GM21723 (cell line): ENCODE data around the gene LIN9.

Experiments used
- ATAC-seq: cut with Tn5 transposase; IDR thresholded peaks from one replicate; pipeline ENCODE4 v1.9.1; 2021; ENCODE audit warnings: mild to moderate bottlenecking, moderate library complexity; ENCODE audit not compliant: unreplicated experiment

LIN9 gene

DNA sequence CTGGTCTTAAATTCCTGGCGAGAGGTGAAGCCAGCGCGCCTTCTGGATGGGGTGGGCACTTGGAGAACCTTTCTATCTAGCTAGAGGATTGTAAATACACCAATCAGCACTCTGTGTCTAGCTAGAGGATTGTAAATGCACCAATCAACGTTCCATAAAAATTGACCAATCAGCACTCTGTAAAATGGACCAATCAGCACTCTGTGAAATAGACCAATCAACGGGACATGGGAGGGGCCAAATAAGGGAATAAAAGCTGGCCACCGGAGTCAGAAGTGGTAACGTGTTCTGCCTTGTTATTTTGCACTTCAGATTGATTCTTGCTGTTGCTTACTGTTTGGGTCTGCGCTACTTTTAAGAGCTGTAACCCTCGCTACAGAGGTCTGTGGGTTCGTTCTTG, 12.0 kb upstream of the LIN9 start:
- no peak for ATAC-seq

DNA sequence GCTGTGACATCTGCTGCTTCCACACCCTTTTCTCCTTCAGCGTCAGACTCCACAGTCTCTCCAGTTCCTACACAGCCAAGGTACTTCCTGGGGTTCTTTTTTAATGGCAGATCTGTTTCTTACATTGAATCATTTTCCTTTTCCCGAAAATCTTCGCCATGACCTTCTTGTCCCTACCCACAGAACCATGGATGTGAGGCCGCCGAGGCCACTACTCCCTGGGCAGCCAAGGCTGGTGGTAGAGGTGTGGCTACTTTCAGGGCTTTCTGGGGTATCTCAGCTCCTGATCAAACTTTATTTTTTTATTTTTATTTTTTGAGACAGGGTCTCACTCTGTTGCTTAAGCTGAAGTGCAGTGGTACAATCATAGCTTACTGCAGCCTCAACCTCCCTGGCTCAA, 9.5 kb upstream of the LIN9 start:
- ATAC-seq = no peak

DNA sequence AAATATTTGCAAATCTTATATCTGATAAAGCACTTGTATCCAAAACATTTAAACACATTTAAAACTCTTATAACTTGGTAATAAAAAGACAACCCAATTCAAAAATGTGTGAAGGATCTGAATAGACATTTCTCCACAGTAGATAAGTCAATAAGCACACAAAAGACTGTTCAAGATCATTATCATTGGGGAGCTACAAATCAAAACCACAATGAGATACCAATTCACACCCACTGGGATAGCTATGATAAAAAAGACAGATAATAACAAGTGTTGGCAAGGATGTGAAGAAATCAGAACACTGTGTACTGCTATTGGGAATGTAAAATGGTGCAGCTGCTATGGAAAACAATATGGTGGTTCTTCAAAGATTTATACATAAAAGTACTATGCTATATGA, 5.1 kb upstream of the LIN9 start:
- ATAC-seq = no peak

DNA sequence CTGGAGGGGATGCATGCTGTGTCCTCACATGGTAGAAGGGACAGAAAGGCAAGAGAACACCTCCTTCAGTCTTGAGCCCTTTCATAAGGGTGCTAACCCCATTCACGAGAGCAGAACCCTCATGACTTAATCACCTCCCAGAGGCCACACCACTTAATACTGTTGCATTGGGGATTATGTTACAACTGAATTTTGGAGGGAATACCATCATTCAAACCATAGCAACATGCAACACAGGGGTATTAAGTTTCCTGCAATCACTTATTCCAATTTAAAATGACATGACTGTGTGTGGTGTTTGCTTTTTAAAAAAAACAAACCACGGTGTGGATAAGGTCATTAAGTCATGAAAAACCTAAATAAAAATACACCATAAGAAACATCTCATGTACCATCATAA, 3.1 kb upstream of the LIN9 start:
- ATAC-seq = no peak

DNA sequence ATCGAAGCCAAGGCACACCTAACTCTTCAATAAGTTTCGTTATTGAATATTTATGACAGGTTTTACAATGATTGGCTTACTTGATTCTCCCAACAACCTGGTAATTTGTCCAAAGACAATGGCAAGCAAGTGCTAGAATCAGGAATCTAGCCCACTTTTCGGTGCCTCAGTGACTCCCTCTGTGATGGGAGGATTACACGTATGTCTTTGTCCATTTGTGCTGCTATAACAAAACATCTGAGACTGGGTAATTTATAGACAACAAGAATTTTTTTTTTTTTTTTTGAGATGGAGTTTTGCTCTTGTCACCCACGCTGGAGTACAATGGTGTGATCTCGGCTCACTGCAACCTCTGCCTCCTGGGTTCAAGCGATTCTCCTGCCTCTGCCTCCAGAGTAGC, 2.4 kb upstream of the LIN9 start:
- no peak for ATAC-seq

DNA sequence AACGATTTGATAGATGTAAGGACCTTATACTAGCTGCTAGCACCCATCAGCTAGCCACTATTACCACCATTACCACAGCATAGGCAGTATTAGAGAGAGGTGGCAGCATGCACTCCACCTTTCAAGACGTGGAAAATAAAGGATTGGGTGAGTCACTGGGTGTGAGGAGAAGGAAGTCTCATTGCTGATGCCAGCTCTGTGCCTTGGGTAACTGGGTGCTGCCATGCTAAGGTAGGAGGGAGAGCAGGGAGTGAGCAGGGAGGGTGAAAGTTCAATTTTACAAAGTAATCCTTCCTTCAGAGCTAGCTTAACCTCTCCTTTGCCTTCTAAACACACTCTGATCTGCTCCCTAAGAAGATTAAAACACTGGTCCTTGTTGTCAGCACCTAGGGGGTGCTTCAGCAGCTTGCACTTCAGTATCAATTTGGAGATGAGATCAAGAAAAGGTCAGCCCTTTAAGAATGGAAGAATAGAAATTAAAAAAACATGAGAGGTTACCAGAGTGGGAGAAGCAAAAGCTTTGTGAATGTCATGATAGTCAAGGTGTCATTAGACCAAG, 1.8 kb upstream of the LIN9 start:
- ATAC-seq = no peak

DNA sequence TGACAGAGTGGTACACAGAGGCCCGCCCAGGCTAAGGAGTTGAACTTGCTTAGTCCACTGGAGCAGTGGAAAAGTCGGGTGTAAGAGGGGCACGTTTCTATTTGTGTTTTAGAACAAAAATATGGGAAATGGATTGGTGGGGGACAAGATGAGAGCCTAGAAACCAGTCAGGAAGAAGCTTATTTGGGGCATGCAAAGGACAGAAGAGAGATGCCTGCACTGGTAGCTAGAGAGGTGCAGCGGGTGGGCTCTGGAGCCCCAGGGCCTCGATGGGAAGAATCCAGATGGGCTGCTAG, 1.2 kb upstream of the LIN9 start:
- no peak for ATAC-seq

DNA sequence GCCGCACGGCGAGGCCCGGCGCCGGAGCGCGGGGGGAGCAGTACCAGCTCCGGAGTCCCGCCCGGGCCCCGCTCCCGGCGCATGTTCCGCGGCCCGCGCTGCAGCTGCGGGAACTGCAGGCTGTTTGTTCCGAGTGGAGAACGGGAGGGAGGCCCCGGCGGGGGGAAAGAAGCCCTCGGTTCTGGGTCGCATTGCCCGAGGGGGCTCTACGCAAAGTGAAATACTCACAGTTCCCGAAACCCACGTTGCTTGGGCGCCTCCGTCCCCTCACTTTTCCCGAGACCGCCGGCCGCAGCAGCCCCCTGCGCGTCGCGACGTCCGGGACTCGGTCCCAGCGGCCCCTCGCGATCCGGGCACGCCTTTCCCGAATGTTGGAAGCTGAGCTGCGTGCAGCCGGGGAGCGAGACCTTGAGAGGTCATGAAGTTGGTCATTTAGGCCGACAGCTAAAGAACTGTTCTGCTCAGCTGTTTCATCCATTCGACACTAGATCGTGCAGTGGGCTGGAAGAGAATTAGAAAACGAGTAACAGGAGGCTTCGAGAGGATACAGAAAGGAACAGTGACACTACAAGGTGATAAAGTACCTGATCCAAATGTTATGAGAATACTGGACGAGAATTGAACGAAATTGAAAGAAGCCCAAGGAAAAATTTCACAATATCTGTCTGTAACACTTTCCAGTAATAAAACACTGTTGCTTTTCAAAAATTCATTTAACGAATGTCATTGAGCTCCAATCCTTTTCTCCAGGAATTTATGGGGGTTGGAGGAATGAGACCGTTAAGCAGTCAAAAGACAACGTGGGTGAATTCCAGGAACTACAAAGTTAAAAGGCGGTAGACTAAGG, 657 bp upstream of the LIN9 start:
- peak; percentile 11 for ATAC-seq

DNA sequence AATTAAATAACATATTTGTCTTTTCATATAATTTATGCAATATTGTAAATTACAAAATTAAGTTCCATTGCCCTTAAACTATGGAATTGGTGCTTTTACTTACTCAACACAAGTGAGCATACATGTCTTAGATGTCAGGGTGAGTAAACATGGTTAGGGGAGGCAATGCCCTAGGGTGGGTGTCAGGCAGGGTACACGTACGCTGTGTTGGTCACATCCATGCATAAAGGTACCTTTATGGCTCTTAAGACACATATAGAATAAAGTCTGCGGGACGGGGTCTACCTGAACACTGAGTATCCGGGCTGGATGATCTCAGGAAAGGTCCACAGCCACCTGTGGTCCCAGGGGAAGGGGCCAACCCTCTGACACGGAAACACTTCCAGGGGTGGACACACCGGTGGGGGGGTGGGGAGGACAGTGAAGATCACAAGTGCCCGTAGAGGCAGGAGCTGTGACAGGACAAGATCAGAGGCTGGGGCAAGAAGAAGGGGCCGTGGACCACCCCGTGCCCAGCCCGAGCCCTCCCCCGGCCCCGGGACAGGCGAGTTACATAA, 720 bp downstream of the LIN9 start:
- ATAC-seq = peak; percentile 36

DNA sequence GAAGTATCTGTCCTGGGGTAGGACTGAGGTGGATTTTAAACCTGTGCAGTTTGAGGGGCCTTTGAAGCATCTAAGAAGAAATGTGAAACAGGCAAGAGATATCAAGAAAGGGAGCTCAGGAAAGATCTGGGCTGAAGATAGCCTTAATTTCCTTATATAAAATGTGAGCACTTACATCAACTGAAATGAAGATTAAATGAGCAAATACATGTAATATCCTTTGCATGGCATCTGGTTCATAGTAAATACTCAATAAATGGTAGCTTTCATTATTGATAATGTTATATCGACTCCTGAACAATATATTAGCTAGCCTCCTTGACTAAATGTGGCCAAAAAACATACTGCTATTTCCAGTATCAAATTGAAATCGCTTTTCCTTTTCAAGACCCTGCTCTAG, 2.5 kb downstream of the LIN9 start:
- no peak for ATAC-seq

DNA sequence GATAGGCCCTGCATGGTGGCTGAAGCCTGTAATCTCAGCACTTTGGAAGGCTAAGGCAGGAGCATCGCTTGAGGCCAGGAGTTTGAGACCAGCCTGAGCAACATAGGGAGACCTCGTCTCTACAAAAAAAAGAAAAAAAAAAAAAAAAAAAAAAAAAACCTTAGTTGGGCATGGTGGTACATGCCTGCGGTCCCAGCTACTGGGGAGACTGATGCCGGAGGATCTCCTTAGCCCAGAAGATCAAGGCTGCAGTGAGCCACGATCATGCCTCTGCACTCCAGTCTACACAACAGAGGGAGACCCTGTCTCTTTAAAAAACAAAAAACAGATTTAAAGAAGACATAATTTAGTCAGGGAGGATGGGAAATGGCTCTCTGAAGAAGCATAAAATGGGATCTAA, 3.8 kb downstream of the LIN9 start:
- no peak for ATAC-seq

DNA sequence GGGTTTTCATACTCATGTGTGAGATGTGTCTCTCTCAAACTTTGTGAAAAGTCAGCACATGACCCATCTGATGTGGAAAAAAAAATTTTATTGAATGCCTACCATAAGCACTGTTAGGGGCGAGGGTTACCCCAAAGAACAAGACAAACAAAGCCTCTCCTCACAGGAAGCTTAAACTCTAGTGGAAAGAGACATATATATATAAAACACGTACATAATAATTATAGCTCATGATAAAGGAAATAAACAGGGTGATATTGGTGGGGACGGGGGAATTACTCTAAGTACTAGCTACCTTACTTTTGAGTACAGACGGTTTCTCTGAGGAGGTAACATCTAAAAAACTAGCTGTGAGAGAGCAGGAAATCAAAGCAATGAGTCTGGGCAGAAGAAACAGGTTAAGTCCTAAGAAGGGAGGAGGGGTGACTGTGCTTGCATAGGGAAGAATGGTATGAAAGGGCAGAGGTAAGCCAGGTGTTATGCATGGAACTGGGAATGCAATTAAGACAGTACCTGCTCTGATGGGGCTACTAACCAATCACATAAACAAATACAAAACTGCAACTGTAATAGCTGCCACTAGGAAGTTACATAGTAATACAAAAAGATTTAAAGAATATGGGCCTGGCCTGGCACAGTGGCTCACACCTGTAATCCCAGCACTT, 4.5 kb downstream of the LIN9 start:
- ATAC-seq = no peak

DNA sequence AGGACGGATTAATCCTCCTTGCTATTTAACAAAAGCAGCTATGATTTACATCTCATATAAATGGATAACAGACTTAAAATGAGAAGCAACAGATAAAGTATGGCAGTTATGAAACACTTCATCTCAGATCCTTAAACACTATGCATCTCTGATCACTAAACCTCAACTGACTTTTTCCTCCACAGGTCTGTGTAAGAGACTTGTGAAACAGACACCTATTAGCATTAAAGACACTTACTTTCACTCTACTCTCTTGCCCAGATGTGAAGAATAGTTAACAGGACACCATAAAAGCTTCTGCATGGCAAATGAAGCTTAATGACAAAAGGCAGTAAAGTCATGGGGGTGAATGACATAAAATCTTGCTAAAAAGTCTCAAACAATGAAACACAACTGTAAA, 6.2 kb downstream of the LIN9 start:
- no peak for ATAC-seq

DNA sequence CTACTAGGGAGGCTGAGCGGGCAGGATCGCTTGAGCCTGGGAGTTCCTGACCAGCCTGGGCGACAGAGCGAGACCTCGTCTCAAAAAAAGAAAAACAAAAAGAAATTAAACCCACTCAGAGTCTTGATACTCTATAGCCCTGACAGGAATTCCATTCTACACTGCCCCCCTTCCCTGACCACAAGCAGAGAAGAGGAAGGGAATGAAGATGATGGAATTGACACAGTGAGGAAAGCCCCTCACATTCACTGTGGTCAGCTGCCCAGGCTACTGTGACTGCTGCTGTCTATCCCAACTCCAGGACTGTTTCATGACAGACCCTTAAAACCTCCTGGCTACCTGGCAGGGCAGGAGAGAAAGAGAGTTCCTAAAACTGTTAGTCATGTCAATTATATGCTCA, 12.1 kb downstream of the LIN9 start:
- no peak for ATAC-seq

DNA sequence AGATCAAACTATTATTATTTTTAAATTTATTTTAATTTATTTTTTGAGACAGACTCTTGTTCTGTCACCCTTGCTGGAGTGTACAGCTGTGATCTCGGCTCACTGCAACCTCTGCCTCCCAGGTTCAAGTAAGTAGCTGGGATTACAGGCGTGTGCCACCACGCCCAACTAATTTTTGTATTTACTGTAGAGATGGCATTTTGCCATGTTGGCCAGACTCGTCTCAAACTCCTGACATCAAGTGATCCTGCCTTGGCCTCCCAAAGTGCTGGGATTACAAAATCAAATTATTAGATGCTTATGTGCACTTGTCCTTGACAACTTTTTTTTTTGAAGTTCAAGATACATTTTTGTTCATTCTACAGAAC, 15.4 kb downstream of the LIN9 start:
- ATAC-seq = no peak

DNA sequence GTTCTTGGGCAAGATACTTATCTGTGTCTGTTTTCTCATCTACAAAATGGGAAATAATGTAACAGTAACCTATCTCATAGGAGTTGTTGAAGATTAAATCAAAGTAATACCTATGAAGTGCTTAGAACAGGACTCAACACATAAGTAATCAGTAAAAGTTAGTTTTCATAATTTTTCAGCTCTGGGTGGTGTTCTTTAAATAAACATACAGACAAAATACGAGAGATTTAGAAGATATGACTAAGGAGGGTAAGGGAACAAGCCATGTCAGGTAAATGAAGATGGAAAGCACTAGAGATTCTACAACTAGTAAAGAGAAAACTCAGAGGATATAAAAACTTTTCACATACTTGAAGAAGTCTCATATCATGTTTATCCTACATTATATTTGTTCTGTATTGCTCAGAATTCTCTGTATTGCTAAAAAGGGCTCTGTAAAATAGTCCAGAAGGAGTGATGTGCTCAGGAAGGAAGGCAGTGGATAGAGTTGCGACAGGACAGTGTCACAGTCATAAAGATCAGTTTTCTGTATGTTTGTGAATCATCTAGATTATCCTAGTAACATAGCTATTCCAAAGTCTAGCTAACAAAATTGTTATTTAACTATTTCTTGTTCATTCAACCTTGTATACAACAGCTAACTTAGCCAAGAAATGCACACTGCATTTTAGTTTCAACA, 16.0 kb downstream of the LIN9 start:
- ATAC-seq = no peak

DNA sequence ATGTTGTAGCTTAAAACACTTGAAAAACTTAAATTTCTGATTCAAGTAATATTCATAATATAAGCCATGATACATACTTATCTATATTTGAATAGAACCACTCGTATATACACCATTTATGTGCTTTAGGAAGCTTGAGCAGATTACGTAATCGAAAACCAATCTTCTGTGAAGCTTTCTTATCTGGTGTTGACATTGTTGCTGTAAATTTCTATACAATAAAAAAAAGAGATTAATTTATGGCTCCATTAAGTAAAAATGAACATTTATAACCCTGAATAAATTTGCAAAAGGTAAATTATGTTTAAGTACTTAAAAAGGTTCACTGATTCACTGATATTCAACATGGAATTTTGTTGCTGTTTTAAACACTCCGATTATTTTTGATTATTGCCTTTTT, 21.4 kb downstream of the LIN9 start:
- no peak for ATAC-seq

DNA sequence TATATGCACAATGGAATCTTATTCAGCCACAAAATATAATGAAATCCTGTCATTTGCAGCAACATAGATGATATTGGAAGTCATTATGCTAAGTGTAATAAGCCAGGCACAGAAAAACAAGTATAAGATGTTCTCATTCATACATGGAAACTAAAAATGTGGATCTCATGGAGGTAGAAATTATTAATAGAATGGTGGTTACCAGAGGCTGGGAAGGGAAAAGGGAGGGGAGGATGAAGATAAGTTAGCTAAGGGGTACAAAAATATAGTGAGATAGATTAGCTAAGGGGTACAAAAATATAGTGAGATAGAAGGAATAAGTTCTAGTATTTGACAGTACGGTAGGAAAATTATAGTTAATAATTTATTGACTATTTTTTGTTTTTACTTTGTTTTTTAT, 27.9 kb downstream of the LIN9 start:
- no peak for ATAC-seq

DNA sequence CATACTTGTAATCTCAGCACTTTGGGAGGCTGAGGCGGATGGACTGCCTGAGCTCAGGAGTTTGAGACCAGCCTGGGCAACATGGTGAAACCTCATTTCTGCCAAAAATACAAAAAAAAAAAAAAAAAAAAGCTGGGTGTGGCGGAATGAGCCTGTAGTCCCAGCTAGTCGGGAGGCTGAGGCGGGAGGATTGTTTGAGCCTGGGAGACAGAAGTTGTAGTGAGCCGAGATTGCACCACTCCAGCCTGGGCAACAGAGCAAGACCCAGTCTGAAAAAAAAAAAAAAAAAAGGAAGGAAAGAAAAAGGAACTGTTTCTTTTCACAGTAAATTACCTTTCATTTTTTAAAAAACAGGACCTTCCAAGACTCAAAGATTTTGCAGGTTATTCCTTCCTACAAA, 29.5 kb downstream of the LIN9 start:
- no peak for ATAC-seq

DNA sequence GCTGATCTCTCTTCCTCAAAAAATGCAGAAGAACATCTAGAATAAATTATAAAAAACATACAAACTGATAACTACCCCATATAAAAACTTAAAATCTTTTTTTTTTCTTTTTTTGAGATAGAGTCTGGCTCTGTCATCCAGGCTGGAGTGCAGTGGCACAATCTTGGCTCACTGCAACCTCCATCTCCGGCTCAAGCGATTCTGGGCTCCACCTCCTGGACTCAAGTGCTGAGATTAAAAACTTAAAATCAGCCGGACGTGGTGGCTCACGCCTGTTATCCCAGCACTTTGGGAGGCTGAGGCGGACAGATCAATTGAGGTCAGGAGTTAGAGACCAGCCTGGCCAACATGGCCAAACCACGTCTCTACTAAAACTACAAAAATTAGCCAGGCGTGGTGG, 31.1 kb downstream of the LIN9 start:
- ATAC-seq = no peak

DNA sequence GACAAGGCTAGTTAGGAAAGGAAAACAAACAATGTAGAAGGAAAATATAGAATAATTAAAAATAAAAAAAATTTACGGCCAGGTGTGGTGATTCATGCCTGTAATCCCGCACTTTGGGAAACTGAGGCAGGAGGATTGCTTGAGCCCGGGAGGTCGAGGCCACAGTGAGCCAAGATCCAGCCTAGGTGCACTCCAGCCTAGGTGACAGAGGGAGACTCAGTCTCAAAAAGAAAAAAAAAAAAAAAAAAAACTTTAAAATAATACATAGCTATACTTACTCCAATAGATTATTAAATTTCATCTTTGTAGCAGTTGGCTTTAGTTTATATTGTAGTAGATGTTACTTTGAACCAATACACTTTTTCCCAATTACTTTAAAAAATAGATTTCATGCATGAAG, 32.0 kb downstream of the LIN9 start:
- ATAC-seq = no peak
